PC-9 (cell line): ENCODE data around the gene CASP4.

ENCODE experiments used
- EZH2 ChIP-seq: fragments of 200-600 bp; sonication (generic); IDR thresholded peaks from 2 replicates; pipeline ENCODE4 v1.8.0; 2017; ENCODE audit warnings: antibody characterized with exemption, low read depth
- TF ChIP-seq, protein P1 (sequence below): fragments of 200-600 bp; sonication (generic); conservative IDR thresholded peaks from 2 replicates; pipeline ENCODE4 v1.6.1; 2017; ENCODE audit warnings: mixed run types, antibody characterized with exemption, mild to moderate bottlenecking, moderate library complexity

DNA sequence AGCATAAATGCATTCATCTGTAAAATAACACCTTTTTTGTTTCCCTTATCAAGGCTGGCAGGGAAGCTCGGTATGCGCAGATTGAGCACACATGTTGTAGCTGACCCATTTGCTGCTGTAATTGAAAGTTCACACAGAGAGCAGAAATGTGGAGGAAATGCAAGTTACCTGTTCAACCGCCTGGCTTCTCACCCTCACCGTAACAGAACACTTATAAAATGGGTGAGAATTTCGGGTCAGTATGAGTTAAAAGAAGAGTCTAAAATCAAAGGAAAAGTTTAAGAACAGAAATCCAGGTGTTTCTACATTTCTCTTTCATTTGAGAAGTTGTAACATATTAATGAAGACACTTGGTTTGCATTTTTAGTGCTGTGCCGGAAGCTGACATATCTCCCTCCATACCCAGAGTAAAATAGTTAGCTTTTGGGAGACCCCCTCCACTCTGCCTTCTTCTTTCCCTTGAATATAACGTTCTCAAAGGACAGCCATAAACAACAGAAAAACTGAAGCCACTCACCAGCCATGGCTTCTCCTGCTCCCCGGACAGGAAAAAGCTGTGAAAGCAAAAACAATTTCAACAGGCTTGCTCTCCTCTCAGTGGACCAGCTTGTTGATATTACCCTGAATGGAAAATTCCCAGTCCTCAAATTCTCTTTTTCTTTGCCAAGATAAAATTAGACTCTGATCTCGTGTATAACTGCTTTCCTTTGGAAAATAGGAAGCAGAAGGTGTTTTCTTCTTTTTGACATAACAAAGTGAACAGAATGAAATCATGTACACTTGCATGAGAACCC lies 70.3 kb downstream of the CASP4 start, which contains the start of gene CASP12:
- TF ChIP-seq, protein P1, sequence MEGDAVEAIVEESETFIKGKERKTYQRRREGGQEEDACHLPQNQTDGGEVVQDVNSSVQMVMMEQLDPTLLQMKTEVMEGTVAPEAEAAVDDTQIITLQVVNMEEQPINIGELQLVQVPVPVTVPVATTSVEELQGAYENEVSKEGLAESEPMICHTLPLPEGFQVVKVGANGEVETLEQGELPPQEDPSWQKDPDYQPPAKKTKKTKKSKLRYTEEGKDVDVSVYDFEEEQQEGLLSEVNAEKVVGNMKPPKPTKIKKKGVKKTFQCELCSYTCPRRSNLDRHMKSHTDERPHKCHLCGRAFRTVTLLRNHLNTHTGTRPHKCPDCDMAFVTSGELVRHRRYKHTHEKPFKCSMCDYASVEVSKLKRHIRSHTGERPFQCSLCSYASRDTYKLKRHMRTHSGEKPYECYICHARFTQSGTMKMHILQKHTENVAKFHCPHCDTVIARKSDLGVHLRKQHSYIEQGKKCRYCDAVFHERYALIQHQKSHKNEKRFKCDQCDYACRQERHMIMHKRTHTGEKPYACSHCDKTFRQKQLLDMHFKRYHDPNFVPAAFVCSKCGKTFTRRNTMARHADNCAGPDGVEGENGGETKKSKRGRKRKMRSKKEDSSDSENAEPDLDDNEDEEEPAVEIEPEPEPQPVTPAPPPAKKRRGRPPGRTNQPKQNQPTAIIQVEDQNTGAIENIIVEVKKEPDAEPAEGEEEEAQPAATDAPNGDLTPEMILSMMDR, result no peak
- no peak for TF ChIP-seq EZH2
